HG02759 (cell line): ENCODE measurements around the gene PTPRQ.
A peak's percentile ranks its signal among the peaks of the same experiment; 100 is the strongest.

Source experiments
- ATAC-seq: cut with Tn5 transposase; IDR thresholded peaks from one replicate; pipeline ENCODE4 v1.9.1; 2021; ENCODE audit warnings: mild to moderate bottlenecking, moderate library complexity; ENCODE audit not compliant: unreplicated experiment

PTPRQ gene

GRCh38 chr12:80698847-80699542, 255.0 kb downstream of the PTPRQ start:
- no peak for ATAC-seq

GRCh38 chr12:80700327-80700726, 256.3 kb downstream of the PTPRQ start:
- ATAC-seq = no peak

- no peak for ATAC-seq
These were observed 257.4 kb downstream of the PTPRQ start for GRCh38 chr12:80701388-80701787.

- peak; percentile 81 for ATAC-seq
These were observed 259.1 kb downstream of the PTPRQ start for GRCh38 chr12:80702889-80703805.

GRCh38 chr12:80704420-80704819, 260.4 kb downstream of the PTPRQ start:
- ATAC-seq = no peak

- no peak for ATAC-seq
These were observed 263.2 kb downstream of the PTPRQ start, which contains the start of gene MYF6 for GRCh38 chr12:80707126-80707829. Gene MYF6 (plus strand): TSS chr12:80707634. CDS start chr12:80707720, 86 bp downstream.

GRCh38 chr12:80707830-80708258, 263.8 kb downstream of the PTPRQ start:
- no peak for ATAC-seq

GRCh38 chr12:80708259-80708974, 264.4 kb downstream of the PTPRQ start:
- ATAC-seq = no peak

- no peak for ATAC-seq
These were observed 264.9 kb downstream of the PTPRQ start for GRCh38 chr12:80708975-80709328.

- ATAC-seq = peak; percentile 66
These were observed 266.0 kb downstream of the PTPRQ start for GRCh38 chr12:80709811-80710726.

GRCh38 chr12:80710727-80711449, 266.9 kb downstream of the PTPRQ start:
- ATAC-seq = peak; percentile 26

- no peak for ATAC-seq
These were observed 267.8 kb downstream of the PTPRQ start for GRCh38 chr12:80711866-80712265.

GRCh38 chr12:80712866-80713265, 268.8 kb downstream of the PTPRQ start:
- ATAC-seq = no peak

GRCh38 chr12:80713419-80713818, 269.4 kb downstream of the PTPRQ start:
- no peak for ATAC-seq

GRCh38 chr12:80714055-80714454, 270.0 kb downstream of the PTPRQ start:
- no peak for ATAC-seq

GRCh38 chr12:80714846-80715245, 270.8 kb downstream of the PTPRQ start:
- ATAC-seq = no peak

- no peak for ATAC-seq
These were observed 271.7 kb downstream of the PTPRQ start for GRCh38 chr12:80715713-80716249.

- ATAC-seq = no peak
These were observed 272.8 kb downstream of the PTPRQ start, which contains the start of gene MYF5 for GRCh38 chr12:80716696-80717469. Gene MYF5 (plus strand): TSS chr12:80716912. CDS start chr12:80717064, 152 bp downstream.
